SHP77 (cell line): ENCODE results near the gene GABRR2.
A peak's percentile ranks its signal among the peaks of the same experiment; 100 is the strongest.

Experiments used
- DNase-seq, 2 experiments: peaks; one replicate each; lab custom pipeline; 2025; lab: John Stamatoyannopoulos, UW

GABRR2 gene

DNA sequence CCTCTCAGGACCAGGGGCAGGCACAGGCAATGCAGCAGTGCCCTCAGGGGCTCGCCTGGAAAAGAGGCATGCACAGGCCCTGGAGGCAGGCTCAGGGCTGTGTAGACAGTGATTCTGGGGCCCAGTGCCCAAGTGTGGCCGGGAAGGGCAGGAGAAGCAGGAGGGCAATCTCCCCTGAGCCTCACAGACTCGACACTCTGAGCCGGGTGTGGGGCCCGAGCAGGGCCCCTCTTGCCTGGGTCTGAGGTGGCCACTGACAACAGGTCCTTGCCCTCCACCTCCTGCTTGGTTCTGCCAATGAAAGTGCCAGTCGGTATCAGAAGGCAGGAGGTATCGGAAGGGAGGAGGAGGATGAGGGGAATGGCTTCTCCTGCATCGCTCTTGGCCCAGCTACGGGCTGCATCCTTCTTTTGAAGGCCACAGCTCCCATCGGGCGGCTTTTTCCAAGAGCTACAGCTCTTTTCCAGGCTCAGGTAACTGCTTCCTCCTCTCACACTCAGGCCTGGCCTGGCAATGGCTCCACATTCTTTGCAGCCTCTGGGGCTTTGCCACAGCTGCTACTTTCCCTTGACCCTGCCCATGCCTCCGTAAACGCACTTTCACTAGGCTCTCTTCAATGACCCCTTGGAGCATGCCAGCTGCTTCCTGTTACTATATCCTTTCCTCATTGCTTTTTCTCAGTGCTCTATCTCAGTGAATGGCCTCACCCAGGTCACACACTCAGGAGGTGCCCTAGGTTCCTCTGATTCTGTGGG is 24.5 kb downstream of the GABRR2 start:
- peak in 1 of 2 experiments; percentile 32 for DNase-seq

DNA sequence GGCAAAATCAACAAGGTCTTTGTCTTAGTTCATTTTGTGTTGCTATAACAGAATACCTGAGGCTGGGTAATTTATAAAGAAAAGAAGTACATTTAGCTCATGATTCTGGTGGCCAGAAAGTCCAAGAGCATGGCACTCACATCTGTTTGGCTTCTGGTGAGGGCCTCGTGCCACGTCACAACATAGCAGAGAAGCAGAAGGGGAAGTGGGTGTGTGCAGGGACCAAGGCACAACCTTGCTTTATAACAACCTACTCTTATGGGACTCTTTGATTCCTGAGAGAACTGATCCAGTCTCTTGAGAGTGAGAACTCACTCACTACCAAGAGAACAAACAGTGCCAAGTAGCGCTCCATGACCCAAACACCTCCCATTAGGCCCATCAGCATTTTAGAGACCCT is 25.4 kb downstream of the GABRR2 start:
- DNase-seq = no peak

- no peak for DNase-seq
Measured at GRCh38 chr6:89287351-89288028, 27.6 kb downstream of the GABRR2 start.

- DNase-seq = no peak
Measured at GRCh38 chr6:89286516-89286915, 28.6 kb downstream of the GABRR2 start.

DNA sequence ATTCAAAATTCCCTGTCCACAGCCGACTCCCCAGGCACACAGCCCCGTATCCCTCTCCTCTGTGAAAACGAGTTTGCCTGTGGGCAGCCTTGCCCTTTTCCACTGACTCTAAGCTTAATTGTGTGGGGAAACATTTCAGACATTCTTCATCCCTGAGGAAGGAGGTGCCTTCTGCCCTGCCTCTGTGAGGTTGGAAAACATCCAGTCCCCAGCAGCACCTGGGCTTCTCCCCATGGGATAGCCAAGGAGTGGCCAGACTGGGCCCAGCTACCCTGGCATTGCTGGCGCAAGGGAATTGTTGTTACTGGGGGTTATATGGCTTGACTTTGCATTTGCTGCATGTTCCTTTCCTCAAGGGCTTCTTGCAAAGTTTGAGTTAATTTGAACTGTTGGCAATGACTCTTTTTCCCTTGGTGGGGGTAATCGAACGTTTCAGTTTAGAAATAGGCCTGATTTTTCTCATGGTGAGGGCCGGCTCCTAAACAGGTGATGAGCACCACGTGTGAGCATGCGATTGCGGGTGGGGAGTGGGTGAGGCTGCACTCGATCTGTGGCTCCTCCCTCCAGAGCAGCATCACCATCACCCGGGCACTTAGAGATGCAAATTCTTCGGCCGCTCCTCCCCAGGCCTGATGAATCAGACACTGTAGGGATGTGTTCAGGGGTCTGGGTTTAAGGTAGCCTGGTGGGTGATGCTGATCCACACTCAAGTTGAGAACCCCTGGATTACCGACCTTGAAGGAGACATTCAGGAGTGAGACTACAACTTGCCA is 29.9 kb downstream of the GABRR2 start:
- no peak for DNase-seq

- DNase-seq = no peak
Measured at GRCh38 chr6:89284081-89284480, 31.0 kb downstream of the GABRR2 start.

GRCh38 chr6:89282749-89283148 is 32.4 kb downstream of the GABRR2 start:
- no peak for DNase-seq

GRCh38 chr6:89281779-89282246 is 33.3 kb downstream of the GABRR2 start:
- peak in 1 of 2 experiments; percentile 12 for DNase-seq

DNA sequence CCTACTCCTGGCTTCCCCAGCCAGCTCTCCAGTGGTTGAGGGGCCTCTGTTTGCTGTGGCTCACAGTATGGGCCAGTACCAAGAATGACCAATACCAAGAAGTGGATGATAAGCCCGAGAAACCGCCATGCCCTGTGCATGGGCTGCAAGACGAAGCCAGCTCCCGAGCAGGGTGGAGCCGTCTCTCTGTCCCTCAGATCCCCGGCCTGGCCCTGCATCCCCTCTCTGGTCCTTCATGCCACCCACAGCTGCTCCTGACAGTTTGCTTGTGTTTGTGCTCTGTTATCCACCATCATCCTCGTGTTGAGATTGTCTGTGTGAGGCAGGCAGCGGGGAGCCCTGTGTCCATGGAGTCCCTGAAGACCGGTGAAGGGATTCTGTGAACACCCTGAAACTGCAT is 36.1 kb downstream of the GABRR2 start:
- no peak for DNase-seq

- no peak for DNase-seq
Measured at GRCh38 chr6:89275900-89276299, 39.2 kb downstream of the GABRR2 start.

GRCh38 chr6:89273816-89274215 is 41.3 kb downstream of the GABRR2 start:
- no peak for DNase-seq

DNA sequence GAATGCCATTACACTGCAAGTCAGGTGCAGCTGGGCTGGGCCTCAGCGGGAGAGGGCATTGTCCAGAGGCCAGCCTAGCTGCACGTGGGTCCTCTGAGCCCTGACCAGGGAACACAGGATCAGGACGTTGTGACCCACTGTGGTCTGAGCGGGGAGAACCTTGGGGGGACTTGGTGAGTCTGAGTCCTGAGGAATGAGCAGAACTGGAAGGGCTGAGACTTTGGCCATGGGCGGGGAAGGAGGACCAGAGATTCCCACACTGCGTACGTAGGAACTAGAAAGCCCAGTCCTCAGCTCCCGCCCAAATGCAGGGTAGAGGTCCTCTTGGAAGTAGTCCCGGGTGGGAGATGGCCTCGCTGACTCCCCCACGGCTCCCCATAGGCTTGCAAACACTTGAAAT is 42.5 kb downstream of the GABRR2 start:
- DNase-seq = no peak

- no peak for DNase-seq
Measured at GRCh38 chr6:89270951-89271721, 44.0 kb downstream of the GABRR2 start.

- no peak for DNase-seq
Measured at GRCh38 chr6:89269981-89270380, 45.1 kb downstream of the GABRR2 start.

- DNase-seq = no peak
Measured at GRCh38 chr6:89269252-89269651, 45.8 kb downstream of the GABRR2 start.

GRCh38 chr6:89268776-89269175 is 46.3 kb downstream of the GABRR2 start:
- DNase-seq = no peak

DNA sequence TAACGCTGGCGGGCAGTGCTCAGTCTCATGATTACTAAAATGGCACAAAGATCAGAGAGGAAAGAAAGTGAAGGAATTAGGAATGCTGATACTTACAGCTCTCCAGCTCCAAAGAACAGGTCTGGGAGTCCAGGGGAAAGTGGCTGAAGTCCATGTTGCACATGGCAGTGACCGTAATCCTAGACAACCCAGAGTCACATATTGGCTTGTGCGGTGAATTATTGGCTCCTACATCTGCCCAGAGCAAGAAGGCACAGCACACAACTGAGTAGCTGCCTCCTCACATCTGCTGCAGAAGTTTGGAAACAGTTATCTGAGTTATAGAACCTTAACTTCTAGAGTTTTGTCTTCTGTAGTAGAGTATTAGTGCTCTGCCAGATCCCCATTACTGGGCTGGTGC is 47.2 kb downstream of the GABRR2 start:
- no peak for DNase-seq

DNA sequence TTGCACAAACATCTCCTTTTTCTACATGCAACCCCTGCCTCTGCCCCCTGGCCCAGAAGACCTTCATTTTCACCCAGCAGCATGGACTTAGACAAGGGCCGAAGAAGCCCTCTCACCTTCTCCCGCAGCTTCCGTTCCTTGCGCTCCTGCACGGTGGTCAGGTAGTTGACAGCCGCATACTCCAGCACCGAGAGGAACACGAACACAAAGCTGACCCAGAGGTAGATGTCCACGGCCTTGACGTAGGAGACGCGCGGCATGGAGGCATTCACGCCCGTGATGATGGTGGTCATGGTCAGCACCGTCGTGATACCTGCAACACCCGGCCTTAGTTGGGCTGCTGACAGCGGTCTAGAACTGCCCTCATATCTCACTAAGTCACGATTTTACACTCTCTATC is 50.8 kb downstream of the GABRR2 start:
- no peak for DNase-seq

- DNase-seq = peak; percentile 41 to 59
Measured at GRCh38 chr6:89260832-89261231, 54.3 kb downstream of the GABRR2 start.

DNA sequence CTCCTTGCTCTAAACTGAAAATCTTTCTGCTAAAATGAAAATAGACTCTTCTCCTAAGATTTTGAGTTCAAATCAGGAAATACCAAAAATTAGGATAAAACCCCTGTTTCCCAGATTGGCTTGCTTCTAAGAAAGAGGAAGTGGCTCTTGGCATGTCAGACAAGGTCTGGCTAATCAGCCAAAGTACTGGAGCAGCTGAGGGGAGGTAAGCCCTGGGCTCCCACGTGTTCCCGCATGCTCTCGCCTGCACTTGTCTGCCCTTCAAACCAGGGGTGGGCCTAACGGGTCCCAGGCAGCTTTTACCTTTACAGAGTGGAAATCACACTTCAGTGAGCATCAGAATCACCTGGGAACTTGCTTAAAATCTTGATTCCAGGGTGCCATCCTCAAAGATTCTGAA is 54.8 kb downstream of the GABRR2 start:
- DNase-seq = no peak

DNA sequence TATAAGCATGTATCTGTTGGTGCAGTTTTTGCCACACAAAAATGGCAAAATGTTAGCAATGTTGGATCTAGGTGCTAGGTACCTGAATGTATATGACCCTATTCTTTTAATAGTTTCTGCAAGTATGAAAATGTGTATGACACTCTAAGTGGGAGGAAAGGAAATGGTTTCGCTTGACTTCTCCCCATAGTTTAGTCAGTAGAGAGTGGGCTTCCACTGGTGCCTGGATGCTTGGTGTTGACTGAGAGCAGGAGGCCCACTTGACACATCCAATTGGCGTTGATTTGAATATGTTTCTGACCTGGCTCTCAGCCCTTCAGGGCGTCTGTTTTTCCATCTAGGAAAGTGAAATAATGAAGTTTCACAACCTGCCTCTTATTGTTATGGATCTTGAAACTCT is 56.2 kb downstream of the GABRR2 start:
- DNase-seq = no peak

- no peak for DNase-seq
Measured at GRCh38 chr6:89257781-89258180, 57.3 kb downstream of the GABRR2 start.
